ENCODE results near the gene BET1.

BET1 gene

DNA sequence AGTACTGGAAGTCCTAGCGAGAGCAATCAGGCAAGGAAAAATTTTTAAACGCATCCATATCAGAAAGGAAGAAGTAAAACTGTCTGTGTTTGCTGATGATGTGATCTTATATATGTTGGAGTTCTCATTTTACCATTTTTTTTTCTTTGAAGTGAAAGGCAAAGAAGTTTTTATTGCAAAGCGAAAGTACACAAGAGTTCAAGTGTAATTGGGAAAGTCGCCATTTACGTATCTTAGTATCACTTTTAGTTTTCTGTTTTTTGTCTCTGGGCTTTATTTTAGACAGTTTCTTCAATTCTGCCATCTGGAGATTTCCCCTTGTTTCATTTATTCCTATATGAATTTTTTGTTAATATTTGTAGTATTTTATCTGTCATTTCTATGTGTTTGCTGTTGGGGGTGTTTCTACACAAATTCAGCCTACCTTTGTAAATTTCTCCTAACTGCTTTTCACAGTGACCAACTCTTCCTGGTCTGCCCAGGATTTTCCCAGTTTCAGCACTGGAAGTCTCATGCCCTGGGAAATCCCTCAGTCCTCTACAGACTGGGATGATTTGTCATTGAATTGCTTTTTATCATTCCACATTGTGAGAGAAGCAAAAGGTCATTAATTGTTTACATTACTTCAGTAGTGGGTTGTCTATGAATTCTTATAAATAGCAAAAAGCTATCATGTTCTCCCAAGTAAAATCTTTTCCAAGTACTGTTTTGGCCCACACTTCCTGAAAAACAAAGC, 23.2 kb downstream of the BET1 start:
- TF ChIP-seq, protein P1, sequence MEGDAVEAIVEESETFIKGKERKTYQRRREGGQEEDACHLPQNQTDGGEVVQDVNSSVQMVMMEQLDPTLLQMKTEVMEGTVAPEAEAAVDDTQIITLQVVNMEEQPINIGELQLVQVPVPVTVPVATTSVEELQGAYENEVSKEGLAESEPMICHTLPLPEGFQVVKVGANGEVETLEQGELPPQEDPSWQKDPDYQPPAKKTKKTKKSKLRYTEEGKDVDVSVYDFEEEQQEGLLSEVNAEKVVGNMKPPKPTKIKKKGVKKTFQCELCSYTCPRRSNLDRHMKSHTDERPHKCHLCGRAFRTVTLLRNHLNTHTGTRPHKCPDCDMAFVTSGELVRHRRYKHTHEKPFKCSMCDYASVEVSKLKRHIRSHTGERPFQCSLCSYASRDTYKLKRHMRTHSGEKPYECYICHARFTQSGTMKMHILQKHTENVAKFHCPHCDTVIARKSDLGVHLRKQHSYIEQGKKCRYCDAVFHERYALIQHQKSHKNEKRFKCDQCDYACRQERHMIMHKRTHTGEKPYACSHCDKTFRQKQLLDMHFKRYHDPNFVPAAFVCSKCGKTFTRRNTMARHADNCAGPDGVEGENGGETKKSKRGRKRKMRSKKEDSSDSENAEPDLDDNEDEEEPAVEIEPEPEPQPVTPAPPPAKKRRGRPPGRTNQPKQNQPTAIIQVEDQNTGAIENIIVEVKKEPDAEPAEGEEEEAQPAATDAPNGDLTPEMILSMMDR (conservative IDR thresholded peaks at IDR 0.05; ENCODE audit: low read depth, low read length): no peak
- Histone ChIP-seq H4K20me1 (ENCODE audit: insufficient read depth) (no peaks in the 10 kb centered on the region), H3K4me3 (IDR thresholded peaks at IDR 0.05; ENCODE audit: insufficient read depth, low read depth, low read length) (no peak overlapping the region), H2AFZ (ENCODE audit: low read depth) (no peak overlapping the region), H3K4me1 (ENCODE audit: low read depth, poor library complexity, severe bottlenecking) (no peaks in the 10 kb centered on the region), H3K36me3 (ENCODE audit: insufficient read depth) (no peaks in the 10 kb centered on the region), H3K27me3 (ENCODE audit: insufficient read depth, low read depth) (no peaks in the 10 kb centered on the region), H3K4me2 (no peak overlapping the region), H3K9ac (no peak overlapping the region), H3K27ac (no peak overlapping the region), H3K79me2 (ENCODE audit: insufficient read depth, low read depth) (no peaks in the 10 kb centered on the region)

DNA sequence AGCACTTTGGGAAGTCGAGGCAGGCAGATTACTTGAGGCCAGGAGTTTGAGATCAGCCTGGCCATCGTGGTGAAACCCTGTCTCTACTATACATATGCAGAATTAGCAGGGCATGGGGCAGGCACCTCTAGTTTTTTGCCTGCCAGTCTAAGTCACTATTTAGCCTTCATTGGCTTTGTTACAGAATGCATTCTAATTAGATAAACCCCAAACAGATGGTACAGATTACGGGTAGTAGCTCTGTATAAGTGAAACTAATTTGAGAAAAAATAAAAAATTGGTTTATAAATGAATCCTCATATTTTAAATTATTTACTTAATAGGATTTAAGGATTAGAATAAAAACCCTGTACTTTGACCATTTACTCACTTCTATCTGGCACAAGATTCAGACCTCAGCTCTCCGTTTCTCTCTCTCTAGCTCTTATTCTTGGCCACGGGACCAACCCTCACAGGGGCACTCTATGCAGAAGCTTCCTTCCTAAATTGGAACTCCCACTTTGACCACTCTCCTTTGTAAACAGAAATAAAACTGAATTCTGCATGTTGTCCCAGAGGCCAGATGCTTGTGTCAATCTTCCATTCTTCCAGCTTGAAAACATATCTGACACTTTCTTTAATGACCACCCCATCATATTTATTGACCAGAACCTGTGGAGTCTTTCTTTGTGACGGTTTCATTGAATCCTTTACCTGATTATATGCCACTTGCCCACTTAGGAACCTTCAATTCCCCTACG, 26.8 kb downstream of the BET1 start:
- Histone ChIP-seq H3K36me3 (ENCODE audit: insufficient read depth) (no peaks in the 10 kb centered on the region), H3K27ac (no peak overlapping the region), H2AFZ (ENCODE audit: low read depth) (no peak overlapping the region), H4K20me1 (ENCODE audit: insufficient read depth) (no peaks in the 10 kb centered on the region), H3K4me3 (IDR thresholded peaks at IDR 0.05; ENCODE audit: insufficient read depth, low read depth, low read length) (no peak overlapping the region), H3K4me1 (ENCODE audit: low read depth, poor library complexity, severe bottlenecking) (no peaks in the 10 kb centered on the region), H3K9ac (no peak overlapping the region), H3K79me2 (ENCODE audit: insufficient read depth, low read depth) (no peaks in the 10 kb centered on the region), H3K4me2 (no peak overlapping the region), H3K27me3 (ENCODE audit: insufficient read depth, low read depth) (no peaks in the 10 kb centered on the region)
- TF ChIP-seq, protein P1 (conservative IDR thresholded peaks at IDR 0.05; ENCODE audit: low read depth, low read length): no peak

DNA sequence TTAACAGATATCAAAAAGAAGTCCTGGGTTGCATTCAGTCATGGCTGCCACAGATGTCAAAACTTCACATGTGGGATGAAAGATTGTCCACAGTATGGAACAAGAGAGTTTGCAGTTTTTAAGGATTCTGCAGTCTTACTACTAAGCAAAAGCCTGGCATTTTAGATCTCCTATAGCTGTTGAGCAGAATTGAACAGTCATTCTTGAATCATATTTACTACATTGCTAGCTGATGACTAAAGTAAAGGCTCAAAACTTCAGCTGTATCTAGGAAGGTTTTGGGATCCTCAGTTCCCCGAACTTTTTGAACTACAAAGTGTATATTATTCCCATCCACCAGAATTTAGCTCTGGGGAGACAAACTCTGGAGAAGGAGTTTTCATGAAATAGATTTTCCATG, 31.0 kb downstream of the BET1 start:
- Histone ChIP-seq H3K79me2 (ENCODE audit: insufficient read depth, low read depth) (no peaks in the 10 kb centered on the region), H4K20me1 (ENCODE audit: insufficient read depth) (no peaks in the 10 kb centered on the region; the same call in 1 of the 2 replicates), H3K4me2 (no peak overlapping the region), H2AFZ (ENCODE audit: low read depth) (no peak overlapping the region), H3K4me3 (IDR thresholded peaks at IDR 0.05; ENCODE audit: insufficient read depth, low read depth, low read length) (no peak overlapping the region), H3K27ac (no peak overlapping the region), H3K9ac (no peak overlapping the region), H3K36me3 (ENCODE audit: insufficient read depth) (no peaks in the 10 kb centered on the region), H3K4me1 (ENCODE audit: low read depth, poor library complexity, severe bottlenecking) (no peaks in the 10 kb centered on the region), H3K27me3 (ENCODE audit: insufficient read depth, low read depth) (no peaks in the 10 kb centered on the region)
- TF ChIP-seq, protein P1 (conservative IDR thresholded peaks at IDR 0.05; ENCODE audit: low read depth, low read length): no peak

DNA sequence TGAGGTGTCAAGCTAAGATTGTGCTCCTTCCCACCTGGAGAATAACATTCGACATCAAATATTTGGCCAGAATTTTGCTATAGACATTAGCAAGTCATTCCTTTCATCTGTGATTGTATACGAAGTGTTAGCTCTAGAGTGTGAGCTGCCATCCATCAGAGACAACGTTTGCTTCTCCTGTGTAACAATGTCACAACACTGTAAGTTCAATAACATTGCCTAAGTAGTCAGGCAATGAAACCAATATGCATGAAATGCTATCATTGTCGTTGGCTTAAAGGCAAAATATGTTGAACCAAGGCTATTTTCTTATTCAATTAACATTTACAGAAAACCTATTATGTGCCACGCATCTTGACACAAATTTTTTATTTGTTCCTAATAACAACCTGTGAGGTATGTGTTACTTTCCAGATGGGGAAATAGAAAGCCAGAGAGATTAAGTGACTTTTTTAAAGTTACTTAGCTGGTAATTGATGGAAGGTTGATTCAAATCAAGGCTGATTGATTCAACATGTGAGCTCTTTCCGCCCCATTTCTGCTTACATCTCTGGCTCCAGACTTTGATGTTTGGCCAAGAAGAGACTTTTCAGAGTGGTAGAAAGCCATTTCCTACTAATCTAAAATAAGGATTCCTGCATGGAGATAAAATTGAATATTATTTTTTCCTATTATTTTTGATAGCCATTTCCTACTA, 32.0 kb downstream of the BET1 start:
- H3K4me2 ChIP-seq: no peak overlapping the region
- no peak overlapping the region for H2AFZ ChIP-seq (ENCODE audit: low read depth)
- TF ChIP-seq, protein P1 (conservative IDR thresholded peaks at IDR 0.05; ENCODE audit: low read depth, low read length): no peak

More for the DNA sequence above, 32.0 kb downstream of the BET1 start:
- no peaks in the 10 kb centered on the region; the same call in 1 of the 2 replicates for H4K20me1 ChIP-seq (ENCODE audit: insufficient read depth)
- no peak overlapping the region for H3K9ac ChIP-seq
- no peak overlapping the region for H3K27ac ChIP-seq
- H3K36me3 ChIP-seq (ENCODE audit: insufficient read depth): no peaks in the 10 kb centered on the region
- no peaks in the 10 kb centered on the region for H3K79me2 ChIP-seq (ENCODE audit: insufficient read depth, low read depth)
- no peak overlapping the region for H3K4me3 ChIP-seq (IDR thresholded peaks at IDR 0.05; ENCODE audit: insufficient read depth, low read depth, low read length)
- no peaks in the 10 kb centered on the region for H3K27me3 ChIP-seq (ENCODE audit: insufficient read depth, low read depth)
- no peaks in the 10 kb centered on the region for H3K4me1 ChIP-seq (ENCODE audit: low read depth, poor library complexity, severe bottlenecking)

All from KMS-11 (cell line).